GM06990 (cell line): ENCODE data around the gene HABP4.

Source experiments
- DNase-seq: peaks from one replicate; pipeline ENCODE4 v3.0.0-alpha.2; 2011; ENCODE audit not compliant: insufficient read length; ENCODE audit errors: extremely low read depth
- H3K27me3 ChIP-seq: replicated peaks from 2 replicates; pipeline ENCODE4 v1.6.0; 2011; ENCODE audit warnings: low read length; ENCODE audit not compliant: control insufficient read depth, insufficient read depth
- H3K36me3 ChIP-seq: 2 replicates; pipeline ENCODE4 v1.5.1; 2011; ENCODE audit warnings: low read length; ENCODE audit not compliant: control insufficient read depth, insufficient read depth
- H3K4me3 ChIP-seq: replicated peaks from 2 replicates; pipeline ENCODE4 v1.5.1; 2011; ENCODE audit warnings: low read depth, mild to moderate bottlenecking, control low read depth, low read length
- TF ChIP-seq, protein P1 (sequence below): IDR thresholded peaks from 2 replicates; pipeline ENCODE4 v1.5.1; 2011; ENCODE audit warnings: low read length, control low read depth, mild to moderate bottlenecking, inconsistent platforms; ENCODE audit not compliant: insufficient read depth, poor library complexity, severe bottlenecking

HABP4 gene

DNA sequence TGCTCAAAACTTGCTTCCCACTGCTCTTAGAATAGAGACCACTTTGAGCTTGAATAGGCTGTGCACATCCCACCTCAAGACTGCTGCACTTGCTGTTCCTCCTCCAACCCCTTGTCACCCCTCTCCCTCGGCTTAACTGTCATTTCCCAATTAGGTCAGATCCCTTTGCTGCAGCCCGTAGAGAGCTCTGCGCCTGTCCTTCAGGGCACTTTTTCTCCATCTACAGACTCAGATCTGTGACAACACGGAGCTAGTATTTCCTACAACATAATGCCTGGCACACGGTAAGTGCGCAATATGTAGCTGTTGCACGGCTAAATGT, 485 bp upstream of the HABP4 start:
- peak; percentile 8 for DNase-seq
- Histone ChIP-seq H3K27me3 (no peaks in the 10 kb centered on the region), H3K36me3 (no peaks in the 10 kb centered on the region), H3K4me3 (peak overlapping the region; percentile 63)
- TF ChIP-seq, protein P1, sequence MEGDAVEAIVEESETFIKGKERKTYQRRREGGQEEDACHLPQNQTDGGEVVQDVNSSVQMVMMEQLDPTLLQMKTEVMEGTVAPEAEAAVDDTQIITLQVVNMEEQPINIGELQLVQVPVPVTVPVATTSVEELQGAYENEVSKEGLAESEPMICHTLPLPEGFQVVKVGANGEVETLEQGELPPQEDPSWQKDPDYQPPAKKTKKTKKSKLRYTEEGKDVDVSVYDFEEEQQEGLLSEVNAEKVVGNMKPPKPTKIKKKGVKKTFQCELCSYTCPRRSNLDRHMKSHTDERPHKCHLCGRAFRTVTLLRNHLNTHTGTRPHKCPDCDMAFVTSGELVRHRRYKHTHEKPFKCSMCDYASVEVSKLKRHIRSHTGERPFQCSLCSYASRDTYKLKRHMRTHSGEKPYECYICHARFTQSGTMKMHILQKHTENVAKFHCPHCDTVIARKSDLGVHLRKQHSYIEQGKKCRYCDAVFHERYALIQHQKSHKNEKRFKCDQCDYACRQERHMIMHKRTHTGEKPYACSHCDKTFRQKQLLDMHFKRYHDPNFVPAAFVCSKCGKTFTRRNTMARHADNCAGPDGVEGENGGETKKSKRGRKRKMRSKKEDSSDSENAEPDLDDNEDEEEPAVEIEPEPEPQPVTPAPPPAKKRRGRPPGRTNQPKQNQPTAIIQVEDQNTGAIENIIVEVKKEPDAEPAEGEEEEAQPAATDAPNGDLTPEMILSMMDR = no peak

GRCh38 chr9:96450613-96451528, 902 bp downstream of the HABP4 start:
- H3K27me3 ChIP-seq = no peaks in the 10 kb centered on the region
- H3K4me3 ChIP-seq = peak overlapping the region; percentile 76
- no peaks in the 10 kb centered on the region for H3K36me3 ChIP-seq
- DNase-seq = peak; percentile 30
- TF ChIP-seq, protein P1 = no peak

DNA sequence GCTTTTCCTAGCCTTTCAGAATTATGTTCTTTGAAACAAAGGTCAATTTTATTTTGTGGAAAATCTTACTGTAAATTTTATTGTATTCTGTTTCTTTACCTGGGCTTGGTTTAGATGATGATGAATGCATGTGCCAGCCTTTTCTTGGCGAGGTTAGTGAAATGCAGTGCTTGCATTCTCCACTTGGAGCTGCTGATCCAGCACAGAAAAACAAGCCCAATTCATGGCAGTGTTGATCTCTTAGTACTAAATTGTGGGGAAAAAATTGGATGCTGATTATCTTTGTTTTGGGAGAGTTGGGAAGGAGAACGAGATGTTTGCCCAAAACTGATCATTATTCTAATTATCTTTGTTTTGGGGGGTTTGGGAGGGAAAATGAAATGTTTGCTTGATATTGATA, 3.7 kb downstream of the HABP4 start:
- H3K36me3 ChIP-seq = no peaks in the 10 kb centered on the region
- DNase-seq = no peak
- no peaks in the 10 kb centered on the region for H3K27me3 ChIP-seq
- TF ChIP-seq, protein P1 = peak; percentile 38
- H3K4me3 ChIP-seq = no peak overlapping the region

GRCh38 chr9:96457266-96457665, 7.3 kb downstream of the HABP4 start:
- no peak overlapping the region for H3K4me3 ChIP-seq
- H3K36me3 ChIP-seq = no peaks in the 10 kb centered on the region
- no peak for DNase-seq
- no peaks in the 10 kb centered on the region for H3K27me3 ChIP-seq
- TF ChIP-seq, protein P1 = no peak

- H3K4me3 ChIP-seq = no peak overlapping the region
- DNase-seq = no peak
- H3K27me3 ChIP-seq = no peaks in the 10 kb centered on the region
- no peaks in the 10 kb centered on the region for H3K36me3 ChIP-seq
- TF ChIP-seq, protein P1 = no peak
These were observed 8.3 kb downstream of the HABP4 start for GRCh38 chr9:96458226-96458625.
